ENCODE results near the gene AGO3. TPM values are rescaled to one million over a fixed set of nuclear protein-coding genes. Genes with fewer than 3 reads are reported as not detected.

The AGO3 gene
- total RNA-seq, 4 donors from 2014 or later, result 21.2 to 48.5 (median 31.6) TPM

DNA sequence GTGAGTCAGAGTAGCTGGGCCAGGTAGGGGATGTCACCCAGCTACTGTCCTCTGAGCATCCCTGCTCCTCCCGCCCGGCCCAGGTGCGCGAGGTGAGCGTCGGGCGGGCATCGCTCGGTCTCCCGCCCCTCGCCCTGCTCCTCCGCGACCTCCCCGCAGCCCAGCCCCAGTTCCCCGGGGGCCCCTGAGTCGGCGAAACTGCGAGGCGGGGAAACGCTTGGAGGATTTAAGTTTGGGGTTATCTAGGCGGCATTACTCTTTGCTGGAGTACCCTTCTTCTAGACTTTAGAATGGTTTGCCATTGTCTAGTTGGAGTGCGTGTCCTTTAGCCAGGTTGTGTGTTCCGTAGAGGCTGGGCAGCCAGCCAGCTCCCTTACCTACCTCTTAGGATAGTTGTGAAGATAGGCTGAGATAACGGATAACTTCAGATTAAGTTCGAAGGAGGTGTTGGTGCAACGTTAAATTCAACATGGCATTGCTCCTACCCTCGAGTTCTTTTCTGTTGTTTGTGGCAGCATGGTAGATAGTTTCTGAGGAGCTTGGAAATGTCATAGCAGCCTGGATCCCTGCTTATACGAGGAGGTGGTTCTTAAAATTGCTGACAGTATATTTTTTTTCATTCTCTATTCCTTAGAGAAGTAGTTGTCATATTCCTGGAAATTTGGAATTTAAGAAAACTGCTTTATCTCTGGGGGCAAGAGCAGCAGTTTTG is 697 bp downstream of the AGO3 start:
- intact Hi-C loops (cut with DNase I), result no loop called here
- H3K4me3 ChIP-seq (replicated peaks in 1 of 3), result peak overlapping the region; percentile 55 to 77 (median 64)
- no peaks in the 10 kb centered on the region for H3K27me3 ChIP-seq
- WGBS, 2 donors, result 0 to 1% methylated on average over 15 to 27 of the region's 28 CpGs
- peak; percentile 64 to 73 for DNase-seq
- H3K9me3 ChIP-seq, result no peaks in the 10 kb centered on the region
- TF ChIP-seq, protein P1, sequence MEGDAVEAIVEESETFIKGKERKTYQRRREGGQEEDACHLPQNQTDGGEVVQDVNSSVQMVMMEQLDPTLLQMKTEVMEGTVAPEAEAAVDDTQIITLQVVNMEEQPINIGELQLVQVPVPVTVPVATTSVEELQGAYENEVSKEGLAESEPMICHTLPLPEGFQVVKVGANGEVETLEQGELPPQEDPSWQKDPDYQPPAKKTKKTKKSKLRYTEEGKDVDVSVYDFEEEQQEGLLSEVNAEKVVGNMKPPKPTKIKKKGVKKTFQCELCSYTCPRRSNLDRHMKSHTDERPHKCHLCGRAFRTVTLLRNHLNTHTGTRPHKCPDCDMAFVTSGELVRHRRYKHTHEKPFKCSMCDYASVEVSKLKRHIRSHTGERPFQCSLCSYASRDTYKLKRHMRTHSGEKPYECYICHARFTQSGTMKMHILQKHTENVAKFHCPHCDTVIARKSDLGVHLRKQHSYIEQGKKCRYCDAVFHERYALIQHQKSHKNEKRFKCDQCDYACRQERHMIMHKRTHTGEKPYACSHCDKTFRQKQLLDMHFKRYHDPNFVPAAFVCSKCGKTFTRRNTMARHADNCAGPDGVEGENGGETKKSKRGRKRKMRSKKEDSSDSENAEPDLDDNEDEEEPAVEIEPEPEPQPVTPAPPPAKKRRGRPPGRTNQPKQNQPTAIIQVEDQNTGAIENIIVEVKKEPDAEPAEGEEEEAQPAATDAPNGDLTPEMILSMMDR (IDR thresholded peaks at IDR 0.05), result no peak
- TF ChIP-seq POLR2A (IDR thresholded peaks at IDR 0.05), result no peak
- H3K27ac ChIP-seq, result peak overlapping the region; percentile 84 to 98 (median 95)
- H3K4me1 ChIP-seq, result peaks cover 16 to 23% of the 10 kb centered on the region in 2 donors
- no peaks in the 10 kb centered on the region for H3K36me3 ChIP-seq

DNA sequence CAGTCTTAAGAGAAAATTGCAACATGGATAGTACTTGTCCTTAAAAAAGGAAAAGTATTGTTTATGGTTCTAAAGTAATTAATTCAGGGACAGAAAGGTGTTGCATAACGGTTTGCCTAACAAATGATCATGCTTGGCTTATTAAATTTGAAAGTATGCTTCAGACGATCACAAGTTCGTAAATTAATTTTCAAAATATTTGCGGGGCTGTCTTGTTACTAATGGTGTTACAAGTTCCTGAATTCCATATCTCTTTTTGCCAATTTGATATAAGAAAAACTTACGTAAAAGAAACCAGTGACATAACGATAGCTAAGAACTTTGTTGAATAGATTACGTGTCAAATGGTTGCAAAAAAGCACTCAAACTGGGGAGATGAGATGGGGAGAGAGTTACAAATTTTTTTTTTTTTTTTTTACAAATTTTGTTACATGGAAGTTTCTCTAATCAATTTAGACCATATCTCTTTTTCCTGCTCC is 1.3 kb downstream of the AGO3 start:
- H3K27ac ChIP-seq, result no peak overlapping the region

DNA sequence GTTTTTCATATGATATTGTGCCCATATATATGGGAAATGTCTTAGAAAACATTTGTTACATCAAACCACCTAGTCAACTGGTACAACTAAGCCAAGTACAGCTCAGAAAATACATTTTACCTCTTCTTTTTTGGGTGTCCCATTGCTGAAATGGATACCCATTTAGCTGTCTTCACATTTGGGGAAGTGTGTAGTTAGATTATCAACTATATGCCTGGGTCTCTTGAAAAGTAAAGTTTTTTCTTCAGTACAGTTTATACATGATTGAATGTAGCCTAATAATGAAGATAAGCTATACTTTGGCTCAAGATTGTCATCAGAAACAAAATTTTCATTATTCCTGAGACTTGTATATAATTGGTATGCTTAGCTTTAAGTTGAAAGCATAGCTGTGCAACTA is 2.0 kb downstream of the AGO3 start:
- Histone ChIP-seq H3K36me3 (no peaks in the 10 kb centered on the region), H3K4me3 (replicated peaks in 1 of 3) (no peak overlapping the region), H3K27me3 (no peaks in the 10 kb centered on the region), H3K27ac (no peak overlapping the region), H3K4me1 (peaks cover 15 to 23% of the 10 kb centered on the region in 2 donors), H3K9me3 (no peaks in the 10 kb centered on the region)
- intact Hi-C loops (cut with DNase I), result no loop called here
- DNase-seq, result no peak
- no peak for TF ChIP-seq POLR2A (IDR thresholded peaks at IDR 0.05)
- TF ChIP-seq, protein P1 (IDR thresholded peaks at IDR 0.05), result no peak

More for the DNA sequence above, 1.3 kb downstream of the AGO3 start:
- DNase-seq, result no peak
- intact Hi-C loops (cut with DNase I), result no loop called here
- Histone ChIP-seq H3K4me3 (replicated peaks in 1 of 3) (peak overlapping the region; percentile 55 to 77 (median 64)), H3K9me3 (no peaks in the 10 kb centered on the region), H3K4me1 (peaks cover 15 to 23% of the 10 kb centered on the region in 2 donors), H3K27me3 (no peaks in the 10 kb centered on the region), H3K36me3 (no peaks in the 10 kb centered on the region)
- TF ChIP-seq POLR2A (IDR thresholded peaks at IDR 0.05), result no peak
- TF ChIP-seq, protein P1 (IDR thresholded peaks at IDR 0.05), result no peak
- WGBS, 2 donors, result 52 to 61% methylated on average over 7 of the region's 7 CpGs

GRCh38 chr1:35935442-35936388 is 4.8 kb downstream of the AGO3 start:
- no peak for TF ChIP-seq POLR2A (IDR thresholded peaks at IDR 0.05)
- TF ChIP-seq, protein P1 (IDR thresholded peaks at IDR 0.05), result no peak
- no peak overlapping the region for H3K27ac ChIP-seq
- 60 to 68% methylated on average over 2 of the region's 2 CpGs for WGBS, 2 donors
- no peaks in the 10 kb centered on the region for H3K36me3 ChIP-seq
- no peaks in the 10 kb centered on the region for H3K9me3 ChIP-seq
- no peak for DNase-seq
- intact Hi-C loops (cut with DNase I), result no loop called here
- H3K4me3 ChIP-seq (replicated peaks in 1 of 3), result no peak overlapping the region
- peaks cover 11 to 18% of the 10 kb centered on the region in 2 donors for H3K4me1 ChIP-seq
- no peaks in the 10 kb centered on the region for H3K27me3 ChIP-seq
